GM19099 (cell line): ENCODE results near the gene RNF217.

ENCODE experiments used
- POLR2A ChIP-seq: IDR thresholded peaks from 3 replicates; pipeline ENCODE4 v1.6.1; 2011; ENCODE audit warnings: low read depth; ENCODE audit not compliant: insufficient read length; ENCODE audit errors: extremely low read depth

RNF217 gene, protein sequence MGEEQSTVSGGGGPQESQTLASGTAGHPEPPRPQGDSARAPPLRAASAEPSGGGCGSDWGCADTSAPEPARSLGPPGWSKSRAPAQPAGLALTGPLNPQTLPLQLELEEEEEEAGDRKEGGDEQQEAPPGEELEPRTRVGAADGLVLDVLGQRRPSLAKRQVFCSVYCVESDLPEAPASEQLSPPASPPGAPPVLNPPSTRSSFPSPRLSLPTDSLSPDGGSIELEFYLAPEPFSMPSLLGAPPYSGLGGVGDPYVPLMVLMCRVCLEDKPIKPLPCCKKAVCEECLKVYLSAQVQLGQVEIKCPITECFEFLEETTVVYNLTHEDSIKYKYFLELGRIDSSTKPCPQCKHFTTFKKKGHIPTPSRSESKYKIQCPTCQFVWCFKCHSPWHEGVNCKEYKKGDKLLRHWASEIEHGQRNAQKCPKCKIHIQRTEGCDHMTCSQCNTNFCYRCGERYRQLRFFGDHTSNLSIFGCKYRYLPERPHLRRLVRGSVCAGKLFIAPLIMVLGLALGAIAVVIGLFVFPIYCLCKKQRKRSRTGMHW

DNA sequence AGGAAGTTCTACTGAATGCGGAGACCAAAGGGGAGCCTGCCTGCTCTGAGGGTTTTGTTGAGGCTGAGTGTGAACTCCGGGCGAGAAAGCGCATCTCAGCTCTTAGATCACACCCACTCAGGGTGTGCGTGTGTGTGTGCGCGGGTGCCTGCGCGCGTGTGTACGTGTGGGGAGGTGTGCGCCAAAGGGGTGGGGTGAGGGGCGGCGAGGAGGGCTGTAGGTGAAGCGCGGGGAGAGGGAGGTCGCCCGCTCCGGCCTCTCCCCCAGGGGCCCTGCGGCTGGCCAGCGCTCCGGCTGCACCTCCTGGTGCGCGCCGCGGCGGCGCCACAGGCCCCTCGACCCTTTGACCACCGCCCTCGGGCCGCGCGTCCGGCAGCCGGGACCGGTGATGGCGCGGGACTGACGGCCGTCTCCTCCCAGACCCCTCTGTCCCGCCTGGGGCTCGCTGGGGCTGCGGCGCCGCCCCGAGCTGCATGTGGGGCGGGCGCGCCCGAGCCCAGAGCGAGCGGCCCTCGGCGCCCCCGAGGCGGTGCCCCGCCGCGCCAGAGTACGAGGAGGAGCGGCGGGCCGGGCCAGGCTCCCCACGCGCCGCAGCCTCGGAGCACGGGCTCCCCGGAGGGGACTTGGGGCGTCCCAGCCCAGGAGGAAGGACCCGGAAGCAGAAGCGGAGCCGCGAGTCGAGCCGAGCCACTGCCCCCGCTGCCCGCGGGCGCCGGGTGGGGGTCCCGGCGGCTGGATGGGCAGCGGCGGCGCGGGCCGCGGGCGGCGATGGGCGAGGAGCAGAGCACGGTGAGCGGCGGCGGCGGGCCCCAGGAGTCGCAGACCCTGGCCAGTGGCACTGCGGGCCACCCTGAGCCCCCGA, at the start of gene RNF217:
Gene RNF217 (plus strand): TSS at position 661 of the 862 bp plus-strand sequence. CDS start 108 bp downstream, at position 769.
- TF ChIP-seq POLR2A: peak; percentile 57

DNA sequence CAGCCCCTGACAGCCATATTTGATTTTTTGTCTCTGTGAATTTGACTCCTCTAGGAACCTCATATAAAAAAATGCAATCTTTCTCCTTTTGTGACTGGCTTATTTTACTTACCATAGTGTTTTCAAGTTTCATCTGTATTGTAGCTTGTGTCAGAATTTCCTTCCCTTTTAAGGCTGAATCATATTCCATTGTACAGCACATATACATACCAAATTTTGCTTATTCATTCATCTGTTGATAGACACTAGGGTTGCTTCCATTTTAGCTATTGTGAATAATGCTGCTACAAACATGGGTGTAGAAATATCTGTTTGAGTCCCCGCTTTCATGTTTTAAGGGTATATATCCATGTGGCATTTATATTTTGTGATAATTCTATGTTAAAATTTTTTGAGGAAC, 49.2 kb upstream of the RNF217 start:
- no peak for TF ChIP-seq POLR2A

DNA sequence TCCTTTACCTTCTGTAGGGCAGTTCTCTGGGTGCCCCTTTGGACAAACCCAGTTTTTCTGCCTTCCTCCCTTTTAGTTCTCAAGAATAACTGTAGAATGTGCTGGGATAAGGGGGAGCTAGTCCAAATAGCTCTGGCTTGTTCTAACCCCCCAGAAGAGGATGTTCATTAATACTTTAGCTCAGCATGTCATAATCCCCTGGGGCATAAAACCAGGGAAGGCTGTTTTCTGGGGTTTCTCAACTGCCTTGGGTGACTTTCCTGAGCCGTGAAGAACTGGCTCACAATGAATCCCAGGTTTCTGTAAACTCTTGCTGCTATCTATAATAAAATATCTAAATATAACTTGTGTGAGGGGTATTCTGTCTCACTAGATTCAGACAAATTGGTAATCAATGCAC, 44.5 kb upstream of the RNF217 start:
- no peak for TF ChIP-seq POLR2A

GRCh38 chr6:124924333-124924759, 37.9 kb upstream of the RNF217 start:
- TF ChIP-seq POLR2A: no peak

GRCh38 chr6:124926435-124926834, 35.8 kb upstream of the RNF217 start:
- TF ChIP-seq POLR2A: no peak

DNA sequence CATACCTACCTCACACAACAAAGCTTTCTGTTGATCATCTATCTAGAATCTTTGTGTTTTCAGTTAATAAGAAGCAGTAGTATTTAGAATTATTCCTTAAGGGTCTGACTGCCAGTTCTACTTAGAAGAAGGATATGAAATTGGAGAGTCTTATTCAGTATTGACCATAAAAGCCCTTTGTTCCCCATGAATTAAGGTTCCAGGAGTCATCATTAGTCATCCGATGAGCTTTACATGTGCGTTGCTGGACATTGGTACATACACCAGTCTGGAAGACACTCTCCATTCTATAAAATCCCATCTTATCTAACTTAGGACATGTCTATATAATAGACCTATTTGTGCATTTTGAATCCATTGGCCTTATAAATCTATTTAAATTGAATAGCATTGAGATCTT, 34.4 kb upstream of the RNF217 start:
- no peak for TF ChIP-seq POLR2A

GRCh38 chr6:124928851-124929250, 33.4 kb upstream of the RNF217 start:
- no peak for TF ChIP-seq POLR2A

DNA sequence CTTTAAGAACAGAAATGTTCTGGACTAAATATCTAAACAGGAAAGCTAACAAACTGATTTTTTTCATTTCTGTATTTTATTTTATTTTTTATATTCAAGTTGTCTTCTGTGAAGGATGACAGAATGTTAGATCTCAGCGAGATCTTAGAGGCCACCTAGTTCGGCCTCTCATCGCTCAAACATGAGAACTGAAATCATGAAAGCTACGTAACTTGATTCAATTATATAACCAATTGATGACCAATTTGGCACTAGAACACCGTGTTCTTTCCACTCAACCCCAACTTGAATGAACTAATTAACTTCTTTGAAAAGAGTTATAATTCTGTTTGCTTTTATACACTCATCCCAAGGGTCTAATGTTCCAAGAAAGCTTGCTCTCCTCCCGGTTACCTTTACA, 24.6 kb upstream of the RNF217 start:
- no peak for TF ChIP-seq POLR2A

- no peak for TF ChIP-seq POLR2A
Measured at GRCh38 chr6:124941259-124941658, 21.0 kb upstream of the RNF217 start.

GRCh38 chr6:124943658-124944057, 18.6 kb upstream of the RNF217 start:
- TF ChIP-seq POLR2A: no peak

- no peak for TF ChIP-seq POLR2A
Measured at GRCh38 chr6:124947971-124948451, 14.2 kb upstream of the RNF217 start.

DNA sequence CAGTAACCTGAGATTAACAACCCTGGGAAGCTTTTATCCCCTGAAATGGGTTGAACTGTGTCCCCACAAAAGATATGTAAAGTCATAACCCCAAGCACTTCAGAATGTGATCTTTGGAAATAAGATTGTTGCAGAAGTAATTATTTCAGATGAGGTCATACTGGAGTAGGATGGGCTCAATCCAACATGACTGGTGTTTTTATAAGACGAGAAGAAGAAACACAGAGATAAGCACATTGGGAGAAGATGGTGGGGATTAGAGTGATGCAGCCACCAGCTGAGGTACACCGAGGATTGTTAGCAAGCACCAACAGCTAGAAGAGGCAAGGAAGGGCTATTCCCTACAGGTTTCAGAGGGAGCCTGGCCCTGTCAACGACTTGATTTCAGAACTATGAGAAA, 12.5 kb upstream of the RNF217 start:
- TF ChIP-seq POLR2A: no peak

GRCh38 chr6:124953808-124954207, 8.4 kb upstream of the RNF217 start:
- no peak for TF ChIP-seq POLR2A

- no peak for TF ChIP-seq POLR2A
Measured at GRCh38 chr6:124955108-124955856, 7.0 kb upstream of the RNF217 start.

- no peak for TF ChIP-seq POLR2A
Measured at GRCh38 chr6:124956018-124956417, 6.2 kb upstream of the RNF217 start.
